ENCODE measurements around the gene OVCA2.
A peak's percentile ranks its signal among the peaks of the same experiment; 100 is the strongest.

The OVCA2 gene

DNA sequence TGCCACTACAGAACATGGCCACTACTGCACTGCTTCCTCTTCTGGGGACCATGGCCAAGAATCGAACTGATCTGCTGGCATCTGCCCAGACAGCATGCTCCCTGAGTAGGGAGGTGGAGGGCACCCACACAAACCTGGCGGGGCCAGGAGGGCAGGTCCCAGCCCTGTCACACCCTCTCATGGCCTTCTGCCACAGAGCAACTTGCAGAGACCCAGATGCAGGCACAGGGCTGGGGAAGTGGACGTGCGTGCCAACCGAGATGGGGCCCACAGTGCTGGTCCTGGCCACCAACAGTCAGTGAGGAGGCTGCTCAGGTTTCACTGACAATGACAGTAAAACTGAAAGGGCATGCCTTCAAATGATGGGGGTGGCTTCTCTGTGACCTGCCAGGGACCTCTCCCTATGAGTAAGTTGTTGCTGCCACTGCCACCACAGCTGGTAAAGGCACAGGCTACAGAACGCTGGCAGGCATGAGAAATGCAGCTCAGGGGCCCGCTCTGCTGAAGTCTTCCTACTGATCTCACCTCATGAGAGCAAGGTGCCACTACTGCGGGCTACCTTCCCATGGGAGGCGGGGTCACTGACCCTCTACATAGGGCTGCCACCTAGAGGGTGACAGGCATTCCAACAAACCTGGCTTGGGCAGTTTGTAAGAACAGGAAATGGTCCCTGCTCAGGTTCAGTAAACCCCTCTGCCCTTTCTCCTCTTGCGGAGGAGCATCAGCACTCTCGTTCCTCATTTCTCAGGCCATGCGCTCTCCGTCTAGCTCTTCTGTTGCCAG is 28.6 kb downstream of the OVCA2 start:
- TF ChIP-seq, protein P1, sequence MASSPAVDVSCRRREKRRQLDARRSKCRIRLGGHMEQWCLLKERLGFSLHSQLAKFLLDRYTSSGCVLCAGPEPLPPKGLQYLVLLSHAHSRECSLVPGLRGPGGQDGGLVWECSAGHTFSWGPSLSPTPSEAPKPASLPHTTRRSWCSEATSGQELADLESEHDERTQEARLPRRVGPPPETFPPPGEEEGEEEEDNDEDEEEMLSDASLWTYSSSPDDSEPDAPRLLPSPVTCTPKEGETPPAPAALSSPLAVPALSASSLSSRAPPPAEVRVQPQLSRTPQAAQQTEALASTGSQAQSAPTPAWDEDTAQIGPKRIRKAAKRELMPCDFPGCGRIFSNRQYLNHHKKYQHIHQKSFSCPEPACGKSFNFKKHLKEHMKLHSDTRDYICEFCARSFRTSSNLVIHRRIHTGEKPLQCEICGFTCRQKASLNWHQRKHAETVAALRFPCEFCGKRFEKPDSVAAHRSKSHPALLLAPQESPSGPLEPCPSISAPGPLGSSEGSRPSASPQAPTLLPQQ (tag by site-specific recombination; IDR thresholded peaks at IDR 0.05), result peak; percentile 55; the same call in 1 of the 2 replicates
- TF ChIP-seq ZFHX2 (tag by site-specific recombination; conservative IDR thresholded peaks at IDR 0.05) (peak; percentile 22; the same call in 1 of the 2 replicates), SALL2 (tag by site-specific recombination; IDR thresholded peaks at IDR 0.05; ENCODE audit: borderline replicate concordance) (no peak)
- Histone ChIP-seq H3K36me3 (ENCODE audit: control insufficient read depth in 2 of 2, insufficient read depth in 1 of 2, low read length in 2 of 2) (peaks cover 0 to 67% of the 10 kb centered on the region in 2 experiments; a peak in 1 of 3 replicates), H3K27ac (ENCODE audit: extremely low read depth, low read depth, low read length) (no peak overlapping the region), H3K4me1 (ENCODE audit: control insufficient read depth, insufficient read depth, low read length) (no peaks in the 10 kb centered on the region), H3K9me3 (ENCODE audit: control insufficient read depth, insufficient read depth, low read depth, low read length) (no peaks in the 10 kb centered on the region), H3K4me3 (ENCODE audit: low read depth, low read length) (no peak overlapping the region)
- ChIA-PET CTCF (interaction anchor here (1.0 to 1.3 kb wide), 4 partner anchors 17 to 174 kb away, joined by 3 to 5 read pairs (median 4); no protein-coding TSS in a partner anchor), POLR2A (no interaction called here)

DNA sequence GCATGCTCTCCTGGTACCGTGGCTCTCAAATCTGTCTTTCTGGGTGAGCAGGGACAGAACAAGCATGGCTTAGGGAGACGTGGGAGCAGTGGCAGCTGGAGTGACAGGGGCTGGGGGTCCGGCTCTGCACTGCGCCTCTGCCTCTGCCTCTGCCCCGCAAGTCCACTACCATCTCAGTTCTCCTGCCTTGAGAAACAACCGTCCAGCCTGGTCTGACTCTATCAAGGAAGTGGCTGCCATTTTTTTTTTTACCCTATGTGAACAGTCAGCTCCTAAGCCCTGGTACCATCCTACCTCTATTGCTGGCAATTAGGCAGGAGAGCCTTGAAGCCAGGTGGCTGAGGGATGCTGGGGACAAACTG is 29.2 kb downstream of the OVCA2 start:
- no peak overlapping the region for H3K27ac ChIP-seq (ENCODE audit: extremely low read depth, low read depth, low read length)
- H3K4me3 ChIP-seq (ENCODE audit: low read depth, low read length), result no peak overlapping the region
- ChIA-PET POLR2A (no interaction called here), CTCF (interaction anchor here (1.0 to 1.1 kb wide), 4 partner anchors 14 to 174 kb away, joined by 3 to 5 read pairs (median 4); no protein-coding TSS in a partner anchor)
- TF ChIP-seq ZNF792 (tag by site-specific recombination; IDR thresholded peaks at IDR 0.05), result no peak
- no peaks in the 10 kb centered on the region for H3K4me1 ChIP-seq (ENCODE audit: control insufficient read depth, insufficient read depth, low read length)
- H3K36me3 ChIP-seq (ENCODE audit: control insufficient read depth in 2 of 2, insufficient read depth in 1 of 2, low read length in 2 of 2), result peaks cover 0 to 64% of the 10 kb centered on the region in 2 experiments; a peak in 1 of 3 replicates
- H3K9me3 ChIP-seq (ENCODE audit: control insufficient read depth, insufficient read depth, low read depth, low read length), result no peaks in the 10 kb centered on the region

DNA sequence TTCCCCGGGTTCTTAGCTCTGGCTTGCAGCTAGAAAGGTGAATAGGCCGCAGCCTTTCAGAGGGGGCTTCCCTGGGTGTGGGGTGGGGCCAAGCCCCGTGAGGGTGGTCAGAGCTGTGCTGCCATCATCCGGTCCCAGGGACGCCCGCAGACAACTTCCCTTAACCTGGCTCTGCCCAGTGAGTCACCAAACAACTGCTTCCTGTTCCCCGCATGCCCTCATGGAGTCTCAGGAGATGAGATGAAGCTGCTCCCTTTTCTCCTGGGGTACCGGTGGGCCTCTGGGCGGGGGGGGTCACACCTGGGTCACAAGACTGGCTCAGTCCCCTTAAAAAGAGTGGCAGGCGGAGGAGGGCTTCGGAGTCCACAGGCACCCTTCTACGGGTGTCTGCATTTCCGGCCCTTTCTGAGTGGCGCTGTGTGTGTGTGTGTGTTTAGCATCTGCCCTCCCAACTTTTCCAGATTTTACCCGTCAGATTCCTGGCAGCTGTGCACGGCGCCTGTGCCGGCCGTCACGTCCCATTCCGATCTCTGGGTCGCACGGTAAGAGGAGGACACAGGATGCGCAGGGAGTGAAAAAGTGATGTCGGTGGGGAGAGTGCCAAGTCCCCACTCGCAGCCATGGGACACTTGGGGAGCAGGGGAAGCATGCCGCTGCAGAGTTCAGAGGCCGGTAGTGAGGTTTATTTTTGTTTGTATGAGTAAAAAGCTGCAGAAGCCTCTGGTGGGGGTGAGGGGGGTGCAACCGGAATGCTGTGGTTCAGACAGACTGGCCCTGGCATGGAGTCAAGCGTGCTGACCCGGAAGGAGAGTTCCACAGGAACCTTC is 29.8 kb downstream of the OVCA2 start:
- H3K27ac ChIP-seq (ENCODE audit: extremely low read depth, low read depth, low read length), result no peak overlapping the region
- CTCF ChIA-PET, result interaction anchor here (0.9 to 1.1 kb wide), 4 partner anchors 10 to 173 kb away, joined by 3 to 5 read pairs (median 4); no protein-coding TSS in a partner anchor
- H3K4me1 ChIP-seq (ENCODE audit: control insufficient read depth, insufficient read depth, low read length), result peaks cover 3% of the 10 kb centered on the region; the same call in 1 of the 2 replicates
- POLR2A ChIA-PET, result no interaction called here
- no peak overlapping the region for H3K4me3 ChIP-seq (ENCODE audit: low read depth, low read length)
- H3K9me3 ChIP-seq (ENCODE audit: control insufficient read depth, insufficient read depth, low read depth, low read length), result no peaks in the 10 kb centered on the region
- H3K36me3 ChIP-seq (ENCODE audit: control insufficient read depth in 2 of 2, insufficient read depth in 1 of 2, low read length in 2 of 2), result peaks cover 0 to 59% of the 10 kb centered on the region in 2 experiments; a peak in 1 of 3 replicates
- TF ChIP-seq SETDB1 (IDR thresholded peaks at IDR 0.05; ENCODE audit: insufficient read length, low read length) (no peak), ZNF157 (tag by site-specific recombination; IDR thresholded peaks at IDR 0.05) (no peak), ZNF501 (tag by site-specific recombination; IDR thresholded peaks at IDR 0.05) (no peak), TCF7L2 (IDR thresholded peaks at IDR 0.05; ENCODE audit: borderline replicate concordance, low read depth, low read length) (no peak), ZNF521 (tag by site-specific recombination; IDR thresholded peaks at IDR 0.05) (no peak), OVOL3 (tag by site-specific recombination; IDR thresholded peaks at IDR 0.05) (no peak), ZNF274 (IDR thresholded peaks at IDR 0.05; ENCODE audit: low read length) (no peak), ZNF274 (tag by site-specific recombination; IDR thresholded peaks at IDR 0.05; ENCODE audit: borderline replicate concordance) (no peak), KLF16 (tag by site-specific recombination; IDR thresholded peaks at IDR 0.05) (no peak), ZBTB7A (tag by site-specific recombination; IDR thresholded peaks at IDR 0.05; ENCODE audit: low read depth) (no peak), ZNF266 (tag by site-specific recombination; IDR thresholded peaks at IDR 0.05; ENCODE audit: low read depth) (no peak)
- TF ChIP-seq, protein P2, sequence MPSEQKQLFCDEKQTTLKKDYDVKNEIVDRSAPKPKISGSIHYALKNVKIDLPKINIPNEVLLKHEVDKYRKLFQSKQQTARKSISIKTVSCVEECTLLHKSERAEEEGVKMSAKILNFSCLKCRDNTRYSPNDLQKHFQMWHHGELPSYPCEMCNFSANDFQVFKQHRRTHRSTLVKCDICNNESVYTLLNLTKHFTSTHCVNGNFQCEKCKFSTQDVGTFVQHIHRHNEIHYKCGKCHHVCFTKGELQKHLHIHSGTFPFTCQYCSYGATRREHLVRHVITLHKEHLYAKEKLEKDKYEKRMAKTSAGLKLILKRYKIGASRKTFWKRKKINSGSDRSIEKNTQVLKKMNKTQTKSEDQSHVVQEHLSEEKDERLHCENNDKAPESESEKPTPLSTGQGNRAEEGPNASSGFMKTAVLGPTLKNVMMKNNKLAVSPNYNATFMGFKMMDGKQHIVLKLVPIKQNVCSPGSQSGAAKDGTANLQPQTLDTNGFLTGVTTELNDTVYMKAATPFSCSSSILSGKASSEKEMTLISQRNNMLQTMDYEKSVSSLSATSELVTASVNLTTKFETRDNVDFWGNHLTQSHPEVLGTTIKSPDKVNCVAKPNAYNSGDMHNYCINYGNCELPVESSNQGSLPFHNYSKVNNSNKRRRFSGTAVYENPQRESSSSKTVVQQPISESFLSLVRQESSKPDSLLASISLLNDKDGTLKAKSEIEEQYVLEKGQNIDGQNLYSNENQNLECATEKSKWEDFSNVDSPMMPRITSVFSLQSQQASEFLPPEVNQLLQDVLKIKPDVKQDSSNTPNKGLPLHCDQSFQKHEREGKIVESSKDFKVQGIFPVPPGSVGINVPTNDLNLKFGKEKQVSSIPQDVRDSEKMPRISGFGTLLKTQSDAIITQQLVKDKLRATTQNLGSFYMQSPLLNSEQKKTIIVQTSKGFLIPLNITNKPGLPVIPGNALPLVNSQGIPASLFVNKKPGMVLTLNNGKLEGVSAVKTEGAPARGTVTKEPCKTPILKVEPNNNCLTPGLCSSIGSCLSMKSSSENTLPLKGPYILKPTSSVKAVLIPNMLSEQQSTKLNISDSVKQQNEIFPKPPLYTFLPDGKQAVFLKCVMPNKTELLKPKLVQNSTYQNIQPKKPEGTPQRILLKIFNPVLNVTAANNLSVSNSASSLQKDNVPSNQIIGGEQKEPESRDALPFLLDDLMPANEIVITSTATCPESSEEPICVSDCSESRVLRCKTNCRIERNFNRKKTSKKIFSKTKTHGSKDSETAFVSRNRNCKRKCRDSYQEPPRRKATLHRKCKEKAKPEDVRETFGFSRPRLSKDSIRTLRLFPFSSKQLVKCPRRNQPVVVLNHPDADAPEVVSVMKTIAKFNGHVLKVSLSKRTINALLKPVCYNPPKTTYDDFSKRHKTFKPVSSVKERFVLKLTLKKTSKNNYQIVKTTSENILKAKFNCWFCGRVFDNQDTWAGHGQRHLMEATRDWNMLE (tag by site-specific recombination; conservative IDR thresholded peaks at IDR 0.05; ENCODE audit: low read depth), result no peak
- TF ChIP-seq, protein P3, sequence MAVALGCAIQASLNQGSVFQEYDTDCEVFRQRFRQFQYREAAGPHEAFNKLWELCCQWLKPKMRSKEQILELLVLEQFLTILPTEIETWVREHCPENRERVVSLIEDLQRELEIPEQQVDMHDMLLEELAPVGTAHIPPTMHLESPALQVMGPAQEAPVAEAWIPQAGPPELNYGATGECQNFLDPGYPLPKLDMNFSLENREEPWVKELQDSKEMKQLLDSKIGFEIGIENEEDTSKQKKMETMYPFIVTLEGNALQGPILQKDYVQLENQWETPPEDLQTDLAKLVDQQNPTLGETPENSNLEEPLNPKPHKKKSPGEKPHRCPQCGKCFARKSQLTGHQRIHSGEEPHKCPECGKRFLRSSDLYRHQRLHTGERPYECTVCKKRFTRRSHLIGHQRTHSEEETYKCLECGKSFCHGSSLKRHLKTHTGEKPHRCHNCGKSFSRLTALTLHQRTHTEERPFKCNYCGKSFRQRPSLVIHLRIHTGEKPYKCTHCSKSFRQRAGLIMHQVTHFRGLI (tag by site-specific recombination; IDR thresholded peaks at IDR 0.05), result no peak
- TF ChIP-seq, protein P4, sequence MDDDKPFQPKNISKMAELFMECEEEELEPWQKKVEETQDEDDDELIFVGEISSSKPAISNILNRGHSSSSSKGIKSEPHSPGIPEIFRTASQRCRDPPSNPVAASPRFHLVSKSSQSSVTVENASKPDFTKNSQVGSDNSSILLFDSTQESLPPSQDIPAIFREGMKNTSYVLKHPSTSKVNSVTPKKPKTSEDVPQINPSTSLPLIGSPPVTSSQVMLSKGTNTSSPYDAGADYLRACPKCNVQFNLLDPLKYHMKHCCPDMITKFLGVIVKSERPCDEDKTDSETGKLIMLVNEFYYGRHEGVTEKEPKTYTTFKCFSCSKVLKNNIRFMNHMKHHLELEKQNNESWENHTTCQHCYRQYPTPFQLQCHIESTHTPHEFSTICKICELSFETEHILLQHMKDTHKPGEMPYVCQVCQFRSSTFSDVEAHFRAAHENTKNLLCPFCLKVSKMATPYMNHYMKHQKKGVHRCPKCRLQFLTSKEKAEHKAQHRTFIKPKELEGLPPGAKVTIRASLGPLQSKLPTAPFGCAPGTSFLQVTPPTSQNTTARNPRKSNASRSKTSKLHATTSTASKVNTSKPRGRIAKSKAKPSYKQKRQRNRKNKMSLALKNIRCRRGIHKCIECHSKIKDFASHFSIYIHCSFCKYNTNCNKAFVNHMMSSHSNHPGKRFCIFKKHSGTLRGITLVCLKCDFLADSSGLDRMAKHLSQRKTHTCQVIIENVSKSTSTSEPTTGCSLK (tag by site-specific recombination; IDR thresholded peaks at IDR 0.05), result no peak
